ENCODE results near the gene ARHGAP15.

Gene ARHGAP15

GRCh38 chr2:143333168-143333791 lies 204.1 kb downstream of the ARHGAP15 start:
- Histone ChIP-seq H3K4me1 (ENCODE audit: control insufficient read depth in 1 of 2, insufficient read depth in 2 of 2, low read length in 2 of 2) (no peaks in the 10 kb centered on the region), H3K4me3 (ENCODE audit: low read depth in 1 of 2, low read length in 2 of 2) (no peak overlapping the region), H3K9me3 (ENCODE audit: control insufficient read depth in 1 of 2, low read length in 2 of 2) (no peaks in the 10 kb centered on the region), H3K27me3 (ENCODE audit: low read depth, low read length) (no peaks in the 10 kb centered on the region), H3K27ac (ENCODE audit: low read length) (no peak overlapping the region), H3K36me3 (ENCODE audit: control insufficient read depth in 1 of 2, insufficient read depth in 2 of 2, low read length in 2 of 2) (no peaks in the 10 kb centered on the region)

- H3K36me3 ChIP-seq (ENCODE audit: control insufficient read depth in 1 of 2, insufficient read depth in 2 of 2, low read length in 2 of 2): no peaks in the 10 kb centered on the region
- H3K27me3 ChIP-seq (ENCODE audit: low read depth, low read length): no peaks in the 10 kb centered on the region
- H3K27ac ChIP-seq (ENCODE audit: low read length): no peak overlapping the region
- H3K4me3 ChIP-seq (ENCODE audit: low read depth in 1 of 2, low read length in 2 of 2): no peak overlapping the region
- H3K4me1 ChIP-seq (ENCODE audit: control insufficient read depth in 1 of 2, insufficient read depth in 2 of 2, low read length in 2 of 2): no peaks in the 10 kb centered on the region
- no peaks in the 10 kb centered on the region for H3K9me3 ChIP-seq (ENCODE audit: control insufficient read depth in 1 of 2, low read length in 2 of 2)
Observed at GRCh38 chr2:143333847-143334246, 204.6 kb downstream of the ARHGAP15 start.

- no peaks in the 10 kb centered on the region for H3K36me3 ChIP-seq (ENCODE audit: control insufficient read depth in 1 of 2, insufficient read depth in 2 of 2, low read length in 2 of 2)
- no peaks in the 10 kb centered on the region for H3K27me3 ChIP-seq (ENCODE audit: low read depth, low read length)
- no peaks in the 10 kb centered on the region for H3K9me3 ChIP-seq (ENCODE audit: control insufficient read depth in 1 of 2, low read length in 2 of 2)
- no peak overlapping the region for H3K4me3 ChIP-seq (ENCODE audit: low read depth in 1 of 2, low read length in 2 of 2)
- no peaks in the 10 kb centered on the region for H3K4me1 ChIP-seq (ENCODE audit: control insufficient read depth in 1 of 2, insufficient read depth in 2 of 2, low read length in 2 of 2)
- H3K27ac ChIP-seq (ENCODE audit: low read length): no peak overlapping the region
Observed at GRCh38 chr2:143334837-143335236, 205.6 kb downstream of the ARHGAP15 start.

- H3K36me3 ChIP-seq (ENCODE audit: control insufficient read depth in 1 of 2, insufficient read depth in 2 of 2, low read length in 2 of 2): no peaks in the 10 kb centered on the region
- H3K9me3 ChIP-seq (ENCODE audit: control insufficient read depth in 1 of 2, low read length in 2 of 2): no peaks in the 10 kb centered on the region
- no peaks in the 10 kb centered on the region for H3K4me1 ChIP-seq (ENCODE audit: control insufficient read depth in 1 of 2, insufficient read depth in 2 of 2, low read length in 2 of 2)
- H3K27me3 ChIP-seq (ENCODE audit: low read depth, low read length): no peaks in the 10 kb centered on the region
- no peak overlapping the region for H3K4me3 ChIP-seq (ENCODE audit: low read depth in 1 of 2, low read length in 2 of 2)
- no peak overlapping the region for H3K27ac ChIP-seq (ENCODE audit: low read length)
Observed at GRCh38 chr2:143336719-143337210, 207.5 kb downstream of the ARHGAP15 start.

GRCh38 chr2:143341478-143341877 lies 212.3 kb downstream of the ARHGAP15 start:
- Histone ChIP-seq H3K27me3 (ENCODE audit: low read depth, low read length) (no peaks in the 10 kb centered on the region), H3K36me3 (ENCODE audit: control insufficient read depth in 1 of 2, insufficient read depth in 2 of 2, low read length in 2 of 2) (no peaks in the 10 kb centered on the region), H3K9me3 (ENCODE audit: control insufficient read depth in 1 of 2, low read length in 2 of 2) (no peaks in the 10 kb centered on the region), H3K4me3 (ENCODE audit: low read depth in 1 of 2, low read length in 2 of 2) (no peak overlapping the region), H3K4me1 (ENCODE audit: control insufficient read depth in 1 of 2, insufficient read depth in 2 of 2, low read length in 2 of 2) (no peaks in the 10 kb centered on the region), H3K27ac (ENCODE audit: low read length) (no peak overlapping the region)

GRCh38 chr2:143344780-143345179 lies 215.6 kb downstream of the ARHGAP15 start:
- H3K4me3 ChIP-seq (ENCODE audit: low read depth in 1 of 2, low read length in 2 of 2): no peak overlapping the region
- H3K27me3 ChIP-seq (ENCODE audit: low read depth, low read length): no peaks in the 10 kb centered on the region
- no peaks in the 10 kb centered on the region for H3K4me1 ChIP-seq (ENCODE audit: control insufficient read depth in 1 of 2, insufficient read depth in 2 of 2, low read length in 2 of 2)
- H3K27ac ChIP-seq (ENCODE audit: low read length): no peak overlapping the region
- no peaks in the 10 kb centered on the region for H3K9me3 ChIP-seq (ENCODE audit: control insufficient read depth in 1 of 2, low read length in 2 of 2)
- H3K36me3 ChIP-seq (ENCODE audit: control insufficient read depth in 1 of 2, insufficient read depth in 2 of 2, low read length in 2 of 2): no peaks in the 10 kb centered on the region

- Histone ChIP-seq H3K9me3 (ENCODE audit: control insufficient read depth in 1 of 2, low read length in 2 of 2) (no peaks in the 10 kb centered on the region), H3K36me3 (ENCODE audit: control insufficient read depth in 1 of 2, insufficient read depth in 2 of 2, low read length in 2 of 2) (no peaks in the 10 kb centered on the region), H3K4me3 (ENCODE audit: low read depth in 1 of 2, low read length in 2 of 2) (no peak overlapping the region), H3K27ac (ENCODE audit: low read length) (no peak overlapping the region), H3K27me3 (ENCODE audit: low read depth, low read length) (no peaks in the 10 kb centered on the region), H3K4me1 (ENCODE audit: control insufficient read depth in 1 of 2, insufficient read depth in 2 of 2, low read length in 2 of 2) (no peaks in the 10 kb centered on the region)
Observed at GRCh38 chr2:143345887-143346787, 216.9 kb downstream of the ARHGAP15 start.

- Histone ChIP-seq H3K4me1 (ENCODE audit: control insufficient read depth in 1 of 2, insufficient read depth in 2 of 2, low read length in 2 of 2) (no peaks in the 10 kb centered on the region), H3K27me3 (ENCODE audit: low read depth, low read length) (no peaks in the 10 kb centered on the region), H3K9me3 (ENCODE audit: control insufficient read depth in 1 of 2, low read length in 2 of 2) (no peaks in the 10 kb centered on the region), H3K36me3 (ENCODE audit: control insufficient read depth in 1 of 2, insufficient read depth in 2 of 2, low read length in 2 of 2) (no peaks in the 10 kb centered on the region), H3K4me3 (ENCODE audit: low read depth in 1 of 2, low read length in 2 of 2) (no peak overlapping the region), H3K27ac (ENCODE audit: low read length) (no peak overlapping the region)
Observed at GRCh38 chr2:143347271-143347695, 218.1 kb downstream of the ARHGAP15 start.

GRCh38 chr2:143347901-143348414 lies 218.7 kb downstream of the ARHGAP15 start:
- no peaks in the 10 kb centered on the region for H3K36me3 ChIP-seq (ENCODE audit: control insufficient read depth in 1 of 2, insufficient read depth in 2 of 2, low read length in 2 of 2)
- H3K27me3 ChIP-seq (ENCODE audit: low read depth, low read length): no peaks in the 10 kb centered on the region
- H3K27ac ChIP-seq (ENCODE audit: low read length): no peak overlapping the region
- H3K4me3 ChIP-seq (ENCODE audit: low read depth in 1 of 2, low read length in 2 of 2): no peak overlapping the region
- H3K9me3 ChIP-seq (ENCODE audit: control insufficient read depth in 1 of 2, low read length in 2 of 2): no peaks in the 10 kb centered on the region
- H3K4me1 ChIP-seq (ENCODE audit: control insufficient read depth in 1 of 2, insufficient read depth in 2 of 2, low read length in 2 of 2): no peaks in the 10 kb centered on the region

- Histone ChIP-seq H3K27me3 (ENCODE audit: low read depth, low read length) (no peaks in the 10 kb centered on the region), H3K36me3 (ENCODE audit: control insufficient read depth in 1 of 2, insufficient read depth in 2 of 2, low read length in 2 of 2) (no peaks in the 10 kb centered on the region), H3K4me3 (ENCODE audit: low read depth in 1 of 2, low read length in 2 of 2) (no peak overlapping the region), H3K9me3 (ENCODE audit: control insufficient read depth in 1 of 2, low read length in 2 of 2) (no peaks in the 10 kb centered on the region), H3K27ac (ENCODE audit: low read length) (no peak overlapping the region), H3K4me1 (ENCODE audit: control insufficient read depth in 1 of 2, insufficient read depth in 2 of 2, low read length in 2 of 2) (no peaks in the 10 kb centered on the region)
Observed at GRCh38 chr2:143354050-143354750, 225.0 kb downstream of the ARHGAP15 start.

- no peak overlapping the region for H3K27ac ChIP-seq (ENCODE audit: low read length)
- no peaks in the 10 kb centered on the region for H3K27me3 ChIP-seq (ENCODE audit: low read depth, low read length)
- H3K4me3 ChIP-seq (ENCODE audit: low read depth in 1 of 2, low read length in 2 of 2): no peak overlapping the region
- H3K36me3 ChIP-seq (ENCODE audit: control insufficient read depth in 1 of 2, insufficient read depth in 2 of 2, low read length in 2 of 2): no peaks in the 10 kb centered on the region
- no peaks in the 10 kb centered on the region for H3K4me1 ChIP-seq (ENCODE audit: control insufficient read depth in 1 of 2, insufficient read depth in 2 of 2, low read length in 2 of 2)
- no peaks in the 10 kb centered on the region for H3K9me3 ChIP-seq (ENCODE audit: control insufficient read depth in 1 of 2, low read length in 2 of 2)
Observed at GRCh38 chr2:143355870-143356269, 226.7 kb downstream of the ARHGAP15 start.

Measured in muscle layer of duodenum (tissue), 2 donors.